Left cardiac atrium (tissue), 4 donors: ENCODE data around the gene IVD. TPM values are rescaled to one million over a fixed set of nuclear protein-coding genes. Genes with fewer than 3 reads are reported as not detected.

Source experiments
- ATAC-seq, 2 donors: fragments of 200-7000 bp; cut with Tn5 transposase; one replicate each; pipeline ENCODE4 v1.9.1; 2020; ENCODE audit warnings: mild to moderate bottlenecking in 2 of 2, moderate library complexity in 2 of 2
- DNase-seq: peaks from one replicate; pipeline ENCODE4 v3.0.0-alpha.2; 2020
- intact Hi-C, 2 donors: fragments of 100-400 bp; cut with DNase I; formaldehyde crosslinking; loops; one replicate each; pipeline versions ENCODE4 v1.14.1 to v1.15.1; 2022 to 2023
- total RNA-seq, 2 donors: library from RNA; stranded (reverse); fragmentation: NEBNext Ultra II Directional; extraction: Animal tissue kit (Norgen Biotek cat#: 25700); gene quantifications; one replicate each; pipeline ENCODE4 v1.2.1, GENCODE V29; 2021
- donor health status: DM: no; HTN: yes; CAD: no.
- donor health status: DM: no; HTN: yes; CAD: no; lungs with severe emphysema.
- donor health status: DM: yes; HTN: yes; CAD: no.
- donor health status: Dilated cardiomyopathy.

The IVD gene
- total RNA-seq, 2 donors from 2014 or later: 58.4 to 63.4 TPM

DNA sequence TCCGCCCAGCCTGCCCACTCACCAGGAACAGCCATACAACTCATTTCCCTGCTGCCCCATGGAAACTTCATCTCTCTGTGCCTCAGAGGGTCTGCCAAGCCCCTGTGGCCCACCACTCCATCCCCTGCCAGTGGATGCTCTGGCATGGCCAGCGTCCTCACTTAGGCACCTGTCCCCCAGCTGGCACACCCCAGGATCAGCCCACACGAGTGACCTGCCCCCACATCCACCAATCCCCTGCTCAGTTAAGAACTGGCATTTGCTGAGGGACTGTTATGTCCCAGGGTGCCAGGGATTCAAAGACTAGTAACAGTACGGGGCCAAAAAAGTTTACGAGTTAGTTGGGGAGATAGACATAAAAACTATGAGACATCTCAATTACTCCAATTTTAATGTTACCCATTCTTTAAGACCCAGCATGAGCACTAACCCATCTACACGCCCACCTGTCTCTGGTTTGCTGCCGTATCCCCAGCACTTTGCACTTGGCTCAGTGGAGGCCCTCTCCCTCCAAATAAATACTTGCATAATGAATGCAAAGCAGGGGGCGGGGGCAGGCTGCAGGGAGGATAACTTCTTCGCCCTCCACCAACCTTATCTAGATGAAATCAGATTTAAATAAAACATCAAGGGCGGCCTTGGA, 23.6 kb downstream of the IVD start:
- intact Hi-C loops: loop anchor here in 1 of 2 donors (10.0 kb wide), 1 partner anchor 214 kb away; no protein-coding TSS in a partner anchor
- DNase-seq (no peak), ATAC-seq (no peak)

DNA sequence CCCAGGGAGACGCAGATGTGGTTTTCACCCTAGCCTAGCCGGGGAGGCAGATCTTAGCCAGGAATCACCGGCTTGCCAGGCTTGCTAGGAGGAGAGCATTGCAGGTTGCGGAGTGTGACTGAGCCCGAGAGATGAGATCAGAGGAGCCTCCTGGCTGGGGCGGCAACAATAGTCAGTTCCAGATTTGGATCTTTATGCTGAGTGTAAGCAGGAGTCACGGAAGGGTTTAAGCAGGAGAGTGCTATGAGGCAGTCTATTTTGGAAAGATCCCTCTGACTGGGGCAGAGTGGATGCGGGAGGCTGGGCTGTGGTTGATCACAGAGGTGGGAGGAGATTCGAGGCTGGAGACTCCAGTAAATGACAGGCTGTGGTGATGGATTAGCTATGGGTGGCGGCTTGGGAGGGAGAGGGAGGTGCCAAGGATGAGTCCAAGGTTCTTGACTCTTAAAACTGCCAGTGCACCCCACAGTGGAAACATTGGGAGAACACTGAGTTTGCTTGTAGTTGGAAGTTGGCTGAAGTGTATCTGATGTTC, 24.7 kb downstream of the IVD start:
- DNase-seq (no peak), ATAC-seq (peak in 1 of 2 donors; percentile 37)
- intact Hi-C loops: no loop called here

DNA sequence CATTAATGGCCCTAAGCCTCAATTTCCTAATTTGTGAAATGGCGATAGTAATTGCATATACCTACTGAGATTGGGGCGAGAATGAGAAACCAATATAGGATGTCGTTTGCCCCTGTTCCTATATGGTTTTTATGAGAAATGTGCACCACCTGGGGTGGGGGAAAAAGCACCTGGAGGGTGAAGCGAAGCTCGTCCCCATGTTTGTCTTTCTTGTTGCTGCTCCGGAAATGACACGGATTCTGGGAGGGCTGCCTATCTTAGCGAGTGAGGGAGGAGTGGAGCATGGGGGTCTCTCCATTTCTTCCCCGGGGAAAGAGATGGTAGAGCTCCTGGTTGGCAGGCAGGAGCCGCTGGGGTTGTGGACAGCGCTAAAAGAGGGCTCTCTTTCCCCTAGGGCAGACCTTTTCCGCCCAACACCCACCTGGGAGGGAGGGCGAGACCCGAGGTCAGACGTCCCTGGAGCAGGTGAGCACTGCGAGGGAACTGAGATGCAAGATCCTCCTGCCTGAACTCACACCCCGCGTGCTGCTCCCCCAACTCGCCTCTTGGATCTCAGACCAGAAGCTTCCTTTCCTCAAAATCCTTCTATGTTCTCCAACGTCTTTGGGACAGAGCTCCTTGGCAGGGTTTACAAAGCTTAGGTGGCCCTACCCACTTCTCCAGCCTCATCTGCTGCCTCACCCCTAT, 29.6 kb downstream of the IVD start:
- no peak for ATAC-seq
- intact Hi-C loops: no loop called here

DNA sequence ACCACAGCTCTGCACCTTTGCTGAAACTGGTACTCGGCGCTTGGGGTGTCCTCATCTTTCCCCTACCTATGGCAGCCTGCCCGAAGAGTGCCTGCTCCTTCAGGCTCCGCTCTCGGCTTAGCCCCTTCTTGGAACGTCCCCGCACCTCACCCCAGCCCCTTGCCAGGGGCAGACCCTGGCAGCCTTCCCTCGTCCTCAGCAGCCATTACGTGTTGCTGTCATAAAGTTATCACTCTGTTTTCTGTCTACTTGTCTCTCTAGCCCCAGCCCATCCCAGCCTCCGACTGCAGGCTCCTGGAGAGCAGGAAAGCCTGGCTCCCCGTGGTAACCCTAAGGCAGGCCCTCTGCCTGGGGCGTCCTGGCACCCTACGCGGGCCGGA, 30.1 kb downstream of the IVD start:
- no peak for DNase-seq
- intact Hi-C loops: no loop called here
- no peak for ATAC-seq

More for the DNA sequence above, 29.6 kb downstream of the IVD start:
- DNase-seq: no peak

DNA sequence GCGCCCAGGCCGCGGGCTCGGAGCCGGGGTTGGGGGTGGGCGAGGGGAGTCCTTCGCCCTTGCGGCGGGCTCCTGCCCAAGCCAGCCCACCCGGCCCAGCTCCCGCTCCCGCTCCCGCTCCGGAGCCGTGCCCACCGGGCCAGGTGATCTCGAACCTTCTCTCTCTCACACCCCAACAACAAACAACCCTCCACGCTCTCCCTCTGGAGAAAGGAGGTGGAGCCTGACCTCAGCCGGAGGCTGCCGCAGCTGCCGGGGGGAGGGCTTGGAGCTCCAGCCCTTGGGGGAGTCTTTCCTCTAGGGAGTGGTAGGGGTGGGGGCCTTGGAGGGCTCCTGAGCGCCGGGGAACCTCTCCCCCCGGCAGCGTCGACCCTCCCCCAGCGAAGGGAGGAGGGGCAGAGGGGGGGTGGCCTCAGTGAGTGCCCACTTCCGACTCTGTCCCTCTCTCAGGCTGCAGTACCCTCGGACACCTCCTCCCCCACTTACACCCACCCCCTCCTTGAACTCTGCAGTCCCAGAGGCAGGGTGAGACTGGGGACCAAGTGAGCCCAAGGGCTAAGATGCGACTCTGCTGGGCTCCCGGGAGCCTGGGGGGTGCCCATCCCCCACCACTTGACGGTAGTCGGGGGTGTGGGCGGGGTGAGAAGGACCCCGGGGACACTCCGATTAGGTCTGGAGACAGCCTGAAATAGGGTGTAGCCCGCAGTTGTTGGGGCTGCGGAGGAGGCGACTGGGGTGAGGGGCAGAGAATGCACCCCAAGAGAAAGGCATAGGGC, 30.7 kb downstream of the IVD start:
- DNase-seq (no peak), ATAC-seq (peak in 1 of 2 donors; percentile 1)
- intact Hi-C loops: no loop called here

DNA sequence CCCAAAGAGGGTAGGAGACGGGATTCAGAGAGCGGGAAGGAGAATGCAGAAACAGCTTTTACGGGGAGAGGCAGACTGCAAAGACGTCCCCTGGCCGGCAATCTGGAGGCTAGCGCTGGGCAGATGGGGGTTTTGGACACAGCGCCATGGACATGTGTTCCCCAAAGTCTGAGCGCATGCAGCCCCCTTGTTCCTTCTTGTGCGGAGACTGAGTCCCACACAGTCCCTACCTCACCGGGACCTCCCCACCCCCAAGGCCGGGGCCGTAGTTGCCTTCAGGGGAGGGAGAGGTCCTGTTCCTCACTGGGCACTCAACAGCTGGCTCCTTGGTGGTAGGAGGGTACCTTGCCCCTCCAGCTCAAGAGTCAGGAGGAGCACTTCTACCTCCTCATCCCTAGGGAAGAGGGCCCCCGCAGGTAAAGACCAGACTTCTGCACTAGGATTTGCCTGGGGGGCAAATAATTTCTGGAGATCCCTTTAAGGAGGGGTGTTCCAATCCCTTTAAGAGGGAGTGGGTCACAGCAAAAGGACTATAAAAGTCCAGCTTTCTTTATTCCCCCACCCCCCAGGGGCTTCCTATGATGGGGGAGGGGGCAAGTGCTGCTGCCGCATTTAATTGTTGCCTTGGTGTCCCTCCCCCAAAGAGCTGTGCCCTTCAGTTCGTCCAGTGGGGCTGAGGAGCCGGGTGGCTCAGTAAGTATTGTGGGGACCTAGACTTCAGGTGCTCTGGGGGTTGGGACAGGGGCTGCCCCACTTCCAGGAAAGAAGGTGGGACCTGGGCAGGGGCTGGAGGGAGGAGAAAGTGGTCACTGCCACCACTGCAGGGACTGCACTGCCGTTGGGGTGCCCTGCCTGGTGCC, 31.5 kb downstream of the IVD start:
- no peak for ATAC-seq
- intact Hi-C loops: no loop called here
- DNase-seq: no peak

DNA sequence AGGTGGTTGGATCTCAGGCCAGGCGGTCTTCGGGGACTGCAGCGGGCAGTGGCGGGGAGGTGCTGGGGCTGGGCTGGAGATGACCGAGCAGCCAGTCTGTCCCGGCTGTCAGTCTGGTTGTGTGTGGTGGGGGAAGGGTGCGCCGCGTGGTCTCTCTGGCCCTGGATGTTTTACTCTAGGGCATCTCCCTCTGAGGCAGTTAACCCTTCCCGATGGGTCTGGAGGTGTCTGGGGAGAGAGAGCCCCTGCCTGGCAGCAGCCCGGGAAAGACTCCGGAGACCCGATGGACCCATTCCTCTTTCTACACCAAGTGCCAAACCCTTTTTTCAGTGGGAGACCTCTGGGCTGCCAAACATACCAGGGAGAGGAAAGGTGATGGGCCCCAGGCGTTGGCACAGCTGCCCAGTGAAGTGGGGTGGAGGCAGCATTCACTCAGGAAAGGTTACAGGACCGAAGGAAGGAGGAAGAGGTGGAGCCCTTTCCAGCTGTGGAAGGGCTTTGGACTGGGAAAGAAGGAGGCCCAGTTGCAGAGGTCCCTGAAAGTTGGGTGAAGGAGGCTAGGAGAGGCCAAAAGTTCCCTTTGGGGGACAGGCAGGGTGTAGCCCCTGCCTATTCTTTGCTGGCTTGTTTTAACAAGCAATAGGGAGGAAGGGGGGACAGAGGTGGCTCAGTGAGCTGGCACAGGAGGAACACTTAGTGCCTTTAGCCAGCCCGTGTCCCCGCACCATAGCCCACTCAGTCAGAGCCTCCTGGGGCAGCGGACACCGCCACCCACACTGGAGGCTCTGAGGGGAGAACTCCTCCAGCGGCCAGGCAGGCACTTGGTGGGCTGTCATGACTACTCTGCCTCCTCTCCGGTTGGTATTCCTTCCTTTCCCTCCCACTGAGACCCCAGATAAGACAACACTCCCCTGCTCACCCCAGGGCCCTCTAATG, 32.4 kb downstream of the IVD start:
- intact Hi-C loops: no loop called here
- ATAC-seq: no peak
- DNase-seq: no peak

DNA sequence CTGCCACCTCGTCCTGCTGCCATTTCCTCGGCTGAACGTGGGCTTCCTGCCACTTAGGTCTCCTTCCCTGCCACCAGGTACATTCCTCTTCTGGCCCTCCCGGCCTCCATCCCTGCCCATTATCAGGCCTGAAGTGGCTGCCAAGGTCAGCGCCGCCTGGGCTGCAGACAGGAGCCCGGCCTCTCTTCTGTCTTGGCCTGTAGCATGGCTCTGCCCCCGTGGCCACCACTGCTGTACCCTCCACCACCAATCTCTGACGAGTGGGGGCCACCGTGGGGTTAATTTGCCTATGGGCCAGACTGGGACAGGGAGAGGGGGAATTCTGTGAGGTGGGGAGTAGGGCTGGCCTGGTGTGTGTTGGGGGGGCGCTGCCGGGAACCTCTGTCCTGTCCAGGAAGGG, 33.1 kb downstream of the IVD start:
- no peak for DNase-seq
- intact Hi-C loops: no loop called here
- ATAC-seq: no peak

DNA sequence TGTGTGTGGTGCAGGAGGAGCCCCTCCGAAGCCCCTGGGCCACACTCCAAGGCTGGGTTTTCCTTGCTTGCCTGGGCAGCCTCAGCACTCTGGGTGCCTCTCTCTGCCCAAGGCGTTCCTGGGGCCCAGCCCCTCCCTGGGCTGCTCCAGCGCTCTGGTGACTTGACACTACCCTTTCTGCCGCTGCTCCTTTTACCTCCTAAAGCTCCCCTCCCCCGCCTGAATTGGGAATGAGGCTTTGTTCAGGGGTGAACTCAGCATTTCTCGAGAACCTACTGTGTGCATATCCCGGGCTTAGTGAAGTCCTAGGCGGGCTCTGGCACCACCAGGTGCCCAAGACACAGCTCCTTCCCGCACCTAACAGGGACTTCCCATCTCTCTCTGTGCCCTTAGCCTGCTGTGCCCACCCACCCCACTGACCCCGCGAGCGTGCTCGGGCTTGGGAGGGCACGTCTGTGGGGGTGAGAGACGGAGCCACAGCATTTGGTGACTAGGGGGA, 33.9 kb downstream of the IVD start:
- intact Hi-C loops: no loop called here
- peak in 1 of 2 donors; percentile 2 for ATAC-seq
- no peak for DNase-seq

DNA sequence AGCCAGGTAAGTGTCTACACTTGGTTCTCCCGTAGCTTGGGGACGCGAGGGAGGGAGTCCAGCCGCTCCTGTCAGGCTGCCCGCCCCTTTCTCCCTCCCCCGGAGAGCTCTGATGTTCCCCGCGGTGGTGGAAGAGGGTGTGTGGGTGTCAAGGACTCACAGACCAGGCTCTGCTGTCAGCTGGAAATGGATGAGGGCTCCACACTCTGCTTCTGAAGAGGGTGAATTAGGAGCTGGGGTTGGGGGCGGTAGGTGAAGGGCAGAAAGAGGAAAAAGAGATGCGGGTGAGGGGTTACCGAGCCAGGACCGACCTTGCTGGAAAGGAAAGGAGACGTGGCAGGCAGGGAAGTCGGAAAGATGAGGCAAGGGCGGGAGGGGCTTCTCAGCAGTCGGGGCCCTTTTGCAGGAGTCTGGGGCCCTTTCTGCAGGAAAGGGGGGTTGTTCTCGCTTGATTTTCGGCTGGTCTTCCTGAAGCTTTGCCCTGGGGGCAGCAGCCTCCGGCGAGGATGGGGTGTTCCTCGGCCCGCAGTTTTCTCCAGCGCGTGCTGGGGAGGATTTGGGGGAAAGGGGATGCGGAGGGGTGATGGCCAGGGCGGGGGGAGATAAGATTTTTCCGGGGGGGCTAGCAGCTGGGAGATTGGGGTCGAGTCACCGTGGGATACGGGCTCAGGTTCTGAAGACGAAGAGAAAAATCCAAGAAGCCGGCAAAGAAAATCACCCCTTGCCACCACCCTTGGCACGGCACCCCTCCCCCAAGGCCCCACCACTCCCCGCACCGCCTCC, 34.6 kb downstream of the IVD start:
- ATAC-seq (peak; percentile 21 to 45), DNase-seq (peak; percentile 49)
- intact Hi-C loops: loop anchor here in 1 of 2 donors (10.0 kb wide), 1 partner anchor 65 kb away; no protein-coding TSS in a partner anchor

DNA sequence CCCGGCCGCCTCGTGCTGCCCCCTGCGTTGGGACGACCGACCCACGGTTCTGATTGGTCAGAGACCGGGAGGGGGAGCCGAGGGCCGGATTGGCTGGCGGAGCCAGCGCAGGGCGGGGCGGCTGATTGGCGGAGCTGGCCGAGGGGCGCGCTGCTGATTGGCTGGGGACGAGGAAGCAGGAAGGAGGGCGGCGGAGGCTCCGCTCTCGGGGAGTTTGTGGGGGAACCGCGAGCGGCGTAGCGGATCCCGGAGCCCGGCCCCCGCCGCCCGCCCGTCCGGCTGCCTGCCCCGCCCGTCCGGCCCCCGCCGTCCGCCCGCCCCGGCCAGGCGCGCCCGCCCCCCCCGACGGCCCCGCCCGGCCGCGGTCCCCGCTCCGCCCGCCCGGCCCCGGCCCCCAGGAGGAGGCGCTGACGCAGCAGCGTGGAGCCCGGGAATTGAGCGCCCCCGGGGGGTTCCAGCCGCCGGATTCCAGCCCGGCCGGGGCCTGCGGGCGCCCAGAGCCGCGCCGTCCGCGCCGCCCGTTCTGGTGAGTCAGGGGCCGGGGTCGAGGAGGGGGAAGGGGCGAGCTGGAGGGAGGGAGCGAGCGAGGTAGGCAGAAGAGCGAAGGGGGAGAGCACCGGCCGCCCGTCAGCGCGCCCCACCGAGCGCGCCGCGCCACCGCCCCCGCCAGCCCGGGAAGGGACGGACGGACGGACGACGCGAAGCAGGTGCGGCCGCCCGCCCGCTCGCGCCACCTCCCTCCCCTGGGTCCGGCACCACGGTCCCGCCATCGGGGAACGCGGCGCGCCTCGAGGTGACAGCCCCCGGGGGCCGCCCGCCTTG, 35.4 kb downstream of the IVD start, which contains the start of gene BAHD1:
Gene BAHD1, plus strand, starts transcription at position 211 of the 822 bp plus-strand sequence. CDS start 17,512 bp downstream, outside the sequence.
- peak; percentile 91 to 93 for ATAC-seq
- DNase-seq: peak; percentile 98
- intact Hi-C loops: loop anchor here in 1 of 2 donors (10.0 kb wide), 1 partner anchor 64 kb away; no protein-coding TSS in a partner anchor

DNA sequence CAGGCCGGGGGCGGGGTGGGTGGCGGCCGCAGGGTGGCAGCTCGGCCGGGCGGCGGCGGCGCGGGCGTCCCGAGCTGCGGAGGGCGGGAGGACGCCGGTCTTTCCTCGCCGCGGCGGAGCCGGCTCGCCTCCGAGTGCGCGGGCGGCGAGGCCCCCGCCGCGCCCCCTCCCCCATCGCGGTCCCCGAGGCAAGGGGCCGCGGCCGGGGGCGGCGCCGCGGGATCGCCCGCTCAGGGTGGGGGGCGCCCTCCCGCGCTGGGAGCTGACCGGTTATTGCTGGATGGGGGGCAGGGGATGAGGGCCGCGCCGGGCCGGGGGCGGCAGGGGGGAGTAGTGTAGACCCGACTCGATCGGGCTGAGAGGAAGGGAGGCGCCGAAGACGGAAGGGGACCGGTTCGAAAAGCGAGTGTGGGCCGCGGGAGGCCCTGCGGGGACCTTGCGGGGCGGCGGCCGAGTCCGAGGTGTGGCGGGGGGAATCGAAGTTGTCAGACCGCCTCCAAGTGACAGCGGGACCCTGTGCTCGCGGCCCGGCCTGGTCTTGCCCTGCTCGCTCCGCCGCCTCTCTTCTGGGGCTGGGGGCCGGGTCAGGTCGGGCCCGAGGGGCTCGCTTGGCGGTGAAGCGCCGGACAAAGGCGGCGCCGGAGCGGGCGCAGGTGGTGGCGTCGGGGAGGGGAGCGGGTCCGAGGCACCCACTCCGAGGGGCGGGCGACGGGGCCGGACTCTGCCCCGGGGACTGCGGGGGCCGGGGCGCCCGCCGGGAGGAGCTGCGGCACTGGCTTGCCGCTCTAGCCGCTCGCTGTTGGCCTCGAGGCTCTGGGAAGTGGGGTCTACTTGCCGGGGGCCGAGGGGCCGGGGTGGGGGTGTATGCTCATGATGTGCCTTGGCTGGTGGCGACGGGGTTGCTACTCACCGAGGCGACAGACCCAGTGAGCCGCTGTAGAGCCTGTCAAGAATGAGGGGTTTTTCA, 36.3 kb downstream of the IVD start:
- intact Hi-C loops: loop anchor here in 1 of 2 donors (10.0 kb wide), 1 partner anchor 63 kb away; no protein-coding TSS in a partner anchor
- DNase-seq (peak; percentile 22), ATAC-seq (no peak)

DNA sequence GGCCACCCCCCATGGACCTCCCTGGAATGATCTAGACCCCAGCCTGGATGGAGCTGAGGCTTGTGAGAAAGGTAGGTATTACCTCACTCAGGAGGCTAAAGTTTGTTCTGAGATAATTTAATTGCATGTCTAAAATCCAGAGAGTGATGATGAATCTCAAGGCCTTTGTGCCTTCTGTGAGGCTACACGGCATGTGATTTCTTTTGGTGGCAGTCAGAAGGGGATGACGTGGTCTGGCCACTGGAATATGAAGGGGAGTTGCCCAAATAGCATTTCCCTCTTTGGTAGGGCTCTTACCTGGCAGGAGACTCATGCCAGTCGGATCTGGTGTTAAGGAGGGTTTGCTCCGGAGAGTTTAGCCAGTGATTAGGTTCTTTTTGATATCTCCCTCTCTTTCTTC, 37.7 kb downstream of the IVD start:
- ATAC-seq: no peak
- intact Hi-C loops: loop anchor here in 1 of 2 donors (10.0 kb wide), 1 partner anchor 62 kb away; no protein-coding TSS in a partner anchor

DNA sequence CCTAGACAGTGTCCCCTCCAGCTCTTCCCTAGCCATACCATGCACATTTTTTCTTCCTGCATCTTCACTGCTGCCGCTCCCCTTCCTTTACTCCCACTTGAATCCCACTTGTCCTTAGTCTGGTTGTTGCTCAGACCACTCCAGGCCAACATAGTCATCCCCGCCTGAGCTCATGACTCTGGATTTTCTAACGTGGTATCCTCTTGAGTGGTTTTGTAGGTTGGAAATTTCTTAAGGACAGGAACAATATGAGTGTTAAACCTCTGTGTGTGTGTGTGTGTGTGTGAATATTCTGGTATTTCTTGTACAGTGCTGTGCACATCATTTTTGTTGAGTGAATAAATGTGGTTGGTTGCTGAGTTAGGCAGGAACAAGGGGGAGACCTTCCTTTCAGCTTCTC, 38.3 kb downstream of the IVD start:
- no peak for ATAC-seq
- no peak for DNase-seq
- intact Hi-C loops: loop anchor here in 1 of 2 donors (10.0 kb wide), 1 partner anchor 61 kb away; no protein-coding TSS in a partner anchor

More for the DNA sequence above, 37.7 kb downstream of the IVD start:
- no peak for DNase-seq
